ENCODE data around the gene TOR4A. TPM values are rescaled to one million over a fixed set of nuclear protein-coding genes. Genes with fewer than 3 reads are reported as not detected.

The TOR4A gene
- total RNA-seq, 1 experiment from 2014 or later = 74.7 TPM

- DNase-seq (ENCODE audit: low read depth) = no peak
Observed at GRCh38 chr9:137305060-137305797, 27.7 kb downstream of the TOR4A start.

- no peak for DNase-seq (ENCODE audit: low read depth)
Observed at GRCh38 chr9:137305798-137306065, 28.2 kb downstream of the TOR4A start.

GRCh38 chr9:137306066-137306849, 28.7 kb downstream of the TOR4A start:
- DNase-seq (ENCODE audit: low read depth) = no peak

GRCh38 chr9:137306850-137307254, 29.3 kb downstream of the TOR4A start:
- DNase-seq (ENCODE audit: low read depth) = no peak

- DNase-seq (ENCODE audit: low read depth) = no peak
Observed at GRCh38 chr9:137307255-137308056, 29.9 kb downstream of the TOR4A start.

GRCh38 chr9:137308057-137308619, 30.6 kb downstream of the TOR4A start:
- no peak for DNase-seq (ENCODE audit: low read depth)

GRCh38 chr9:137309368-137310188, 32.1 kb downstream of the TOR4A start:
- DNase-seq (ENCODE audit: low read depth) = no peak

- DNase-seq (ENCODE audit: low read depth) = no peak
Observed at GRCh38 chr9:137310189-137311052, 32.9 kb downstream of the TOR4A start.

GRCh38 chr9:137311171-137311985, 33.9 kb downstream of the TOR4A start:
- no peak for DNase-seq (ENCODE audit: low read depth)

GRCh38 chr9:137311986-137312851, 34.7 kb downstream of the TOR4A start:
- DNase-seq (ENCODE audit: low read depth) = no peak

GRCh38 chr9:137312852-137313325, 35.4 kb downstream of the TOR4A start:
- DNase-seq (ENCODE audit: low read depth) = no peak

- DNase-seq (ENCODE audit: low read depth) = no peak
Observed at GRCh38 chr9:137313326-137313936, 35.9 kb downstream of the TOR4A start.

- DNase-seq (ENCODE audit: low read depth) = no peak
Observed at GRCh38 chr9:137313956-137314560, 36.5 kb downstream of the TOR4A start.

GRCh38 chr9:137314561-137315560, 37.3 kb downstream of the TOR4A start:
- no peak for DNase-seq (ENCODE audit: low read depth)

- no peak for DNase-seq (ENCODE audit: low read depth)
Observed at GRCh38 chr9:137315581-137316011, 38.1 kb downstream of the TOR4A start.

Data from HT1080 (cell line).